Gastrocnemius medialis (tissue), 4 donors: ENCODE results near the gene NPBWR2.

ENCODE experiments used
- CTCF ChIP-seq, 5 experiments: fragments of 450-650 bp in 3 of 5; fragments of 200-600 bp in 2 of 5; sonication (generic) in 2 of 5; IDR thresholded peaks in 4 of 5; conservative IDR thresholded peaks in 1 of 5; 1 replicate in 4 of 5; 2 replicates in 1 of 5; pipeline ENCODE4 v1.5.1; 2016 to 2019; ENCODE audit warnings: antibody characterized with exemption in 5 of 5, mild to moderate bottlenecking in 3 of 5, moderate library complexity in 3 of 5
- POLR2A ChIP-seq, 2 donors: fragments of 450-650 bp; IDR thresholded peaks; one replicate each; pipeline ENCODE4 v1.6.1; 2017; ENCODE audit warnings: antibody characterized with exemption in 2 of 2, mild to moderate bottlenecking in 2 of 2, moderate library complexity in 2 of 2

- TF ChIP-seq CTCF (IDR thresholded peaks at IDR 0.05 in 4 of 5, conservative IDR thresholded peaks at IDR 0.05 in 1 of 5) (no peak), POLR2A (IDR thresholded peaks at IDR 0.05) (no peak)
Measured at GRCh38 chr20:64073476-64074183, 33.7 kb downstream of the NPBWR2 start.
